Amniotic stem cell (primary cell): ENCODE results near the gene SPAG4.
A peak's percentile ranks its signal among the peaks of the same experiment; 100 is the strongest.

ENCODE experiments used
- DNase-seq: peaks from one replicate; lab custom pipeline; 2025; lab: John Stamatoyannopoulos, UW

The SPAG4 gene, protein sequence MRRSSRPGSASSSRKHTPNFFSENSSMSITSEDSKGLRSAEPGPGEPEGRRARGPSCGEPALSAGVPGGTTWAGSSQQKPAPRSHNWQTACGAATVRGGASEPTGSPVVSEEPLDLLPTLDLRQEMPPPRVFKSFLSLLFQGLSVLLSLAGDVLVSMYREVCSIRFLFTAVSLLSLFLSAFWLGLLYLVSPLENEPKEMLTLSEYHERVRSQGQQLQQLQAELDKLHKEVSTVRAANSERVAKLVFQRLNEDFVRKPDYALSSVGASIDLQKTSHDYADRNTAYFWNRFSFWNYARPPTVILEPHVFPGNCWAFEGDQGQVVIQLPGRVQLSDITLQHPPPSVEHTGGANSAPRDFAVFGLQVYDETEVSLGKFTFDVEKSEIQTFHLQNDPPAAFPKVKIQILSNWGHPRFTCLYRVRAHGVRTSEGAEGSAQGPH

DNA sequence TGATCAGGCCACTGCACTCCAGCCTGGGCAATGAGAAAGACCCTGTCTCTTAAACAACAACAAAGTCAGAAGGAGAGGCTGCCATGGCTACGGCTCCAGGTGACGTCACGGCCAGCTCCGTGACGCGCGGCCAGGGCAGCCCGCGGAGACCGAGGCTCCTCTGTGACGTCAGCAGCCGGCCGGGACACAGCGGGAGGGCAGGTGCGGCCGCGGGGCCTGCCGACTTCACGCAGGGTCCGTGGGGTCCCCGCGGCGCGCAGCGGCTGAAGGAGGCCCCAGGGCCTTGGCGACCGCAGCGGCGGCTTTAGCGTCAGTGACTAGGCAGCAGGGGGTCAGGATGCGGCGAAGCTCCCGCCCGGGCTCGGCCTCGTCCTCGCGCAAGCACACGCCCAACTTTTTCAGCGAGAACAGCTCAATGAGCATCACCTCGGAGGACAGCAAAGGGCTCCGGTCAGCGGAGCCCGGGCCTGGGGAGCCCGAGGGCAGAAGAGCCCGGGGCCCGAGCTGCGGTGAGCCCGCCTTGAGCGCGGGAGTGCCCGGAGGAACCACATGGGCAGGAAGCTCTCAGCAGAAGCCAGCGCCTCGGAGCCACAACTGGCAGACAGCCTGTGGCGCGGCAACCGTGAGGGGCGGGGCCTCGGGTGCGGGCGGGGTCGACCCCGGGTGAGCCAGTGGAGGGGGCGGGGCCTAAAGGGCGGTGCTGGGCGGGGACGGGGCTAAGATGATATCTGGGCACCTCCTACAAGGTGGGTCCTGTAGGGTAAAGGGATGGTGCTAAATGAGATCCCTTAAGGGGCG, at the start of gene SPAG4:
TSS of gene SPAG4 (plus strand) at position 163 of the 798 bp plus-strand sequence. CDS start at position 338, 175 bp downstream.
- DNase-seq = peak; percentile 99

DNA sequence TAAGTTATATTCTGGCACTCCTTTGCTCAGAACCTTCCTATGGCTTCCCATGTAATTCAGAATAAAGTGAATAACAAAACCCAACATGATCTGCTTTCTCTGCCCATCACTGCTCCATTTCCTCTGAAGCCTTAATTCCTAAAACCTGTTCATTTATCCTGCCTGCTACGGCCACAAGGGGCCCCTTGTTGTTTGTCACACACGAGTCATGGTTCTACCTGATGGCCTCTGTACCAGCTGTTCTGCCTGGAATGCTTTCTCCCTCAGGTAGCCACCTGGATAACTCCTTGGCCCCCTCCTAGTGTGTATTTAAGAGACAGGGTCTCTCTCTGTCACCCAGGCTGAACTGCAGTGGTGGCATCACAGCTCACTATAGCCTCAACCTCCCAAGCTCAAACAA, 47.0 kb upstream of the SPAG4 start:
- DNase-seq = no peak

DNA sequence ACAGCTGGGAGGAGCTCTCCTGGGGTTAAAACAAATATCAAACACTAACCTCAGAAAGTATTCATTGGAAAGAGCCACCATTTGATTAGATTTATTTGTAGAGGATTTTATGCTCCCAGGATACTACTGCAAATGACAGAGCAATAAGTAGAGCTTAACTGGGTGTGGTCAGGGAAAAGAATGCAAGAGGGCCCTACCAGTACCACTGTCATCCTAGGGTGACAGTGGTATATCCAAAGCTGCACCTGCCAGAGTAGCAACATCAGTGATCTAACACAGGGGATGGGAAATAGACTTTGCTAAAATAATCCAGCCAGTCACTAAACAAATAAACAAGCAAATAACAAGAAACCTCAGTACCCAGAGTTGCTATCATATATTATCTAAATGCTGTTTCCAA, 44.1 kb upstream of the SPAG4 start:
- no peak for DNase-seq

DNA sequence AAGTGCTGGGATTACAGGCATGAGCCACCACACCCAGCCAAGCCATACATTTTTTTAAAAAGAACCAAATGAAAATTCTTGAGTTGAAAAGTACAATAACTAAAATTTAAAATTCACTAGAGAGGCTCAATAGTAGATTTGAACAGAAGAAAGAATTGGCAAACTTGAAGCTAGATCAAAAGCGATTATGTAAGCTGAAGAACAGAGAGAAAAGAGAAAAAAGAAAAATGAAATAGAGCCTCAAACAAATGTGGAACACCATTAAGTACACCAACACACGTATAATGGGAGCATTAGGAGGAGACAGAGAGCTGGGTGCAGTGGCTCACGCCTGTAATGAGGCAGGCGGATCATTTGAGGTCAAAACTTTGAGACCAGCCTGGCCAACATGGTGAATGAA, 42.8 kb upstream of the SPAG4 start:
- DNase-seq = no peak

DNA sequence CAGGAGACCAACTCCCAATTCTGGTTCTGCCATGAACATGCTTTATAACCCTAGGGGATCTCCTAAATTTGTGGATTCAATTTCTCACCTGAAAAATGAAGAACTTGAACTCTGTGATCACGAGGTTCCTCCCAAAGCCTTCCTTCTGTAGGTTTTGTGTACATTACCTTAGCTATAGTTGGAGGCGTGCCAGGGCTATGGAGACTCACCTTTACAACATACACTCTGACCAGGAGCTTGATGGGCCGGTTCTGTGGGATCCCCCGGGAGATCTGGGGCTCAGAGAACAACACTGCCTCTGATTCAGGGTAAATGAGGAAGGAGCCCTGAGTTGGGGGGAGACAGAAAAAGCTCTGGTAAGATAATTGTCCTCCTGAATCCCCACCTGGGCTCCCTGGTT, 39.7 kb upstream of the SPAG4 start:
- no peak for DNase-seq

DNA sequence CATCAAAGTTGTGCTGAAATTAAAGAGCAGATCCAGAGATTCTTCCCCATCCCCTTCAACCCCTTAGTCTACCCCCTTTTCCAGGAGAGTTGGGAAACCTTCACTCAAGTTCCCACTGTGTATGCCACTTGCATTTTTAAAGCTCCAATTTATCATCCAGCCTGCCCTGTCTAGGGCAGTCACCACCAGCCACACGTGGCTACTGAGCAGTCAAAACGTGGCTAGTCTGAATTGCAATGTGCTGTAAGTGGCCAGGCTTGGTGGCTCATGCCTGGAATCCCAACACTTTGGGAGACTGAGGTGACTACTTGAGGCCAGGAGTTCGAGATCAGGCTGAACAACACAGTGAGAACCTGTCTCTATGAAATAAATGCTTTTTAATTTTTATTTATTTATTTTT, 38.8 kb upstream of the SPAG4 start:
- no peak for DNase-seq

DNA sequence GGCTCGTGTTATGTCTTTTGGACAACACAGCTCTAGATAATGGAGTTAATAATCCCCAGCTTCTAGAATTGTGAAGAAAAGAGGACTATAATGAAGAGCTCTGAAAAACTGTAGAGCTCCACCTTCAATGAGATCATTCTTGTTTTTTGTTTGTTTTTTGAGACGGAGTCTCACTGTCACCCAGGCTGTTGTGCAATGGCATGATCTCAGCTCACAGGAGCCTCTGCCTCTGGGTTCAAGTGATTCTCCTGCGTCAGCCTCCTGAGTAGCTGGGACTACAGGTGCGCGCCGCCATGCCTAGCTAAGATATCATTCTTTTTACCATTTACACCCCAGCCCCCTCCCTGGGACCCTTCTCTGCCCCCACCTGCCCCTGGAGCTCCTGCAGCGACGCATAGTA, 37.2 kb upstream of the SPAG4 start:
- no peak for DNase-seq

DNA sequence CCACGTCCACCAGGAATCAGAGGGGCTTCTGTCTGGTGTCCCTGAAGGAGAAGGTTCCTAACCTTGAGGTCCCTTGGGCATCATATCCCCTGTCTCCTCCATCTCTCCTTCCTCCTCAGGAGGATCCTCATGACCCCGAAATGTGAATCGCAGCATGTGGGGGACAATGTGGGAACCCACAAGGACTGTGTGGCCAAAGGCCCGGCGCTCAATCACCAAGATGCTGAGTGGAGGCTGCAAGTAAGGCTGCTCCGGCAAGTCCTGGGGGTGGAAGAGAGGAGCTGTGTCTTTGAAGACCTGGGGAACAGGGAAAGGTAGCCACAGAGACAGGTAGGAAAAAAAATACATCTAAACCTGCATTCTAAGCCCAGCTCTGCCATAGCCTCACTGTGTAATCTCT, 36.4 kb upstream of the SPAG4 start:
- no peak for DNase-seq

DNA sequence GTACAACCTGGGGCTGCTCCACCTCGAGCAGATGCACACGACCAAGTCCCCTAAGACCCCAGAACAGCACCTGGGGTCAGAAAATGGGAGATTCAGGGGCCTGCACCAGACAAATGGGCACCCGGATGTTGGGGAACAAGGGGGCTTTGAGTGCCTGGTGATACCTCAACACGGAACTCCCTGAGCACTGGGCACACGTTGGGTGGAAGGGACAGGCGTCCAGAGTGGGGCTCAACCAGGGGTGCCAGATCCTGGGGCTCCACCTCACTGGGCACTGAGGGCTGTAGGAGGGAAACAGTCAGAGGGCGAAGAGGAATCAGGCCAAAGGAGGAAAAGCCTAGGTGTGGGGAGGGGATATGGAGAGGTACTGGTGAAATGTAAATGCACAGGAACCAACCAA, 33.5 kb upstream of the SPAG4 start:
- no peak for DNase-seq

DNA sequence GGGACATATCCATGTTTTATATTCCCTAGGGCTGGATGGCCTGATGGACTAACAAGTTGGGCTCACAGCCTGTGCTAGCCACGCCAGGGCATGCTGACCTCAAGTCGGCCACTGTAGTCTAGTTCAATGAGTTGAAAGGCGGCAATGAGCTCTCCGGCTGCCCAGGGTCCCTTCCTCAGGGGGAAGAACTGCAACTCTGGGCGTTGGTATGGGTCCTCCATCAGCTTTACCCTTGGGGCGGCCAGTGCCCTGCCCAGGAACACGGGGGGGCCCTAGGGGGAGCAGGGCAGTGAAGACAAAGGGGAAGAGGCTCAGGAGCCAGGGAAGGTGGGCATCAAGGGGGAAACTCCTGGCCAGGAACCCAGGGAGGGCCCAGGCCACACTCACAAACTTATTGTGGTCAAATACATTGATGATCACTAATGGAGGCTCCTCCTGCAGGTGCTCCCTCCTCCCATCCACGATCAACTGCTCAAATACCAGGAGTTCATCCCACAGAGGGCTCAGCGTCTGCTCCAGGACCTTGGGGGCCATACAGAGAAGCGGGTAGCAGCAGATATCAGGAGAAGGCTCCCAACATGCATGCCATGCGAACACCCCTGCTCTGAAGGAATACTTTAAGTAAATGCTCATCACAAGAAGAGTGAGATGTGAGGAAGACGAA, 32.8 kb upstream of the SPAG4 start:
- DNase-seq = no peak

DNA sequence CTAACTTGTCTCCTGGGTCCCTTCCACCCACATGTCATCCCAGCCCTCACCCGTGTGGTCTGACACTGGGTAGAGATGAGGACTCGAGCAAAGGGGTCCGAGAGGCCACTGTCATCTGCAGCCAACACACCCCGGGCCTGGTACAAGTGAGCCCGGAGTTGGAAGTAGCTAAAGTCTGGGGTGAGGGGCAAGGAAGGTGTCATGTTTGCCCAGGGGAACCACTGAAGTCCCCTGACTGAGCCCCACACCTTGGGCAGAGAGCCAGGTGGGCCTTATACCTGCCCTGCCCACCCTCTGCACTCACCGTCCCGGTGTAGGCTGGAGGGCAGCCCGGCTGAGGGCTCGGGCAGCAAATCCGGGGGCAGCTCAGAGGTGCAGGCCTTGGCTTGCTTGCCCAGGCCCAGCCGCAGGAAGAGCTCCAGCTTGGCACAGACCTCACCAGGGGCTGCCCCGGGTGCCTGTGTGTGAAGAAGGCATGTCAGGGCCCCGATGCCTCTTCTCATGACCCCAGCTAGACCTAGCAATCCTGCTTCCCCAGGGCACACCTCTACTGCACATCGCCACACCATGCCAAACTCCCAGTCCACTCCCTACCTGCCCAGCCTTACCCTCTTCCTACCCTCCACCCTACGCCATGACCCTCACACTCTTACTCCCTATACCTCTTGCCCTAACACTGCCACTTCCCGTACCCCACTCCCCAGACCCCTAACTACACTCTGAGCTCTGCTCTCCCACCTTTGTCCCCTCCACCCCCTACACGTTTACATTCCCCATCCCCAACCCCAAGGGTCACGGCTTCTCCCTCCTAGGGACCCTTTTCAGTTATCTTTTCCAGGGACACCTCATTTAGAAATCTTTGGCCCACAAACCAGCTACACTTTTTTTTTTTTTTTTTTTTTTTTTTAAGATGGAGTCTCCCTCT, 31.7 kb upstream of the SPAG4 start:
- DNase-seq = no peak

DNA sequence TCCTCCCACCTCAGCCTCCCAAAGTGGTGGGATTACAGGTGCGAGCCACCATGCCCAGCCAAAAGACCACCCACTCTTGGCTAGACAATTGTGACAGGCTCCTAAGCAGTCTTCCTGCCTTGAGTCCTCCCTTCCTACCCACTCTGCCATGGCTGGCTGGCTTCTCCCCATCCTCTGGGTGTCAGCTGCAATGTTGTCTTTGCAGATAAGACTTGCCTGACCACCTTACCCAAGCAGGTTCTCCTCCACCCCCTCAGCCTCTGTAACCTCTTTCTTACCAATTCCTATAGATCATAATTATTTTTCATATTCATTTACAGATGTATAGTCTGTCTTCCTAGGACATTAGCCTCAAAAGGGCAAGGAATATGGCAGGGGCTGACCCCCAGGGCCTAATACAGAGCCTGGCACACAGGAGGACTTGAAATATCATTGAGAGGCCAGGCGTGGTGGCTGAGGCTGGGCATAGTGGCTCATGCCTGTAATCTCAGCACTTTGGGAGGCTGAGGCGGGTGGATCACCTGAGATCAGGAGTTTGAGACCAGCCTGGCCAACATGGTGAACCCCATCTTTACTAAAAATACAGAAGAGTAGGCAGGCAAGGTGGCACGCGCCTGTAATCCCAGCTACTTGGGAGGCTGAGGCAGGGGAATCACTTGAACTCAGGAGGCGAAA, 28.7 kb upstream of the SPAG4 start:
- DNase-seq = no peak

DNA sequence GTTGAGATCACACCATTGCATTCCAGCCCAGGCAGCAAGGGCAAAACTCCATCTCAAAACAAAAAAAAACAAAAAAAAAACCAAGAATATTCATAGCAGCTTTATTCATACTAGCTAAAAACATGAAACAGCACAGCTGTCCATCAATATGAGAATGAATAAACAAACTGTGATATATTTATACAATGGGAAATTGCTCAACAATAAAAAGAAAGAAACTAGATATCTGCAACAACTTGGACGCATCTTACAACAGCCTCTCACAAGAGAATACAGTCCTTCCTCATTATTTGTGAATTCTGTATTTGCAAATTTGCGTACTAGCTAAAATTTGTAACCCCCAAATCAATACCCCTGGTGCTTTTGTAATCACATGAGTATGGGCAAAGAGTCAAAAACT, 28.2 kb upstream of the SPAG4 start:
- DNase-seq = no peak

DNA sequence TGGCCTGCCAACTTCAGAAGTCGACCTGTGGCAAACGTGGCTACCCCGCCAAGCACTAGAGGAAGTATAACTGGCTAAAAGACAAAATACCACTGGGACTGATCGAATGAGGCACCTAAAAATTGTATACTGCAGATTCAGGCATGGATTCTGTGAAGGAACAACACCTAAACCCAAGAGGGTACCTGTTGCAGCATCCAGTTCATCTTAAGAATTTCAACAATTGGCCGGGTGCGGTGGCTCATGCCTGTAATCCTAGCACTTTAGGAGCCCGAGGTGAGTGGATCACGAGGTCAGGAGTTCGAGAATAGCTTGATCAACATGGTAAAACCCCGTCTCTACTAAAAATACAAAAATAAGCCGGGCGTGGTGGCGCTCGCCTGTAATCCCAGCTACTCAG, 27.2 kb upstream of the SPAG4 start:
- no peak for DNase-seq

DNA sequence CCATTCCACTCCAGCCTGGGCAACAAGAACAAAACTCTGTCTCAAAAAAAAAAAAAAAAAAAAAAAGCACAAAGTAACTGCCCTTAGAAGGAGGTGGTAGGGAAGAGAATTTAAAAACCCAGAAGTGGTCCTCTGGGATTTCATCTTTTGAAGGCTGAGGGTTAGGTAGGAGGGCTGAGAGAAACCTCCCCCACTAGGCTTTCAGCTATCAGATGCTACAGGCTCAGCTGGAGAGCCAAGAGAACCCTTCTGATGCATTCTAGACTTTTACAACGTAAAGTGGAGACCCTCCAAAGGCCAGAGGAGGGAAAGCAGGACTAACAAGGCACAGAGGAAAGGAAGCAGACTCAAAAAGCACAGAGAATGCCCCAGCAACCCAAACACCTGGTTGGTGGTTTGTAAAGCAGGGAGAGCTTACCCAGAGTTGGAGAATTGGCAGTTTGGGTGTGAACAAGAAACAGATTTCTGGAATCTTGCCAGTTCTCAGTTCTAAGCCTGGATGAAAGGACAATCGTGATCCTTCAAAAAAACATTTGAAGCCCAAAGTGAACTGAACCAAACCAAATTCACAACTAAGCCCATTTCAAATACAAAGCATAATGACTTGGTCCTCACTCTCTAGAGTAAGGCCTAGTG, 23.2 kb upstream of the SPAG4 start:
- no peak for DNase-seq

DNA sequence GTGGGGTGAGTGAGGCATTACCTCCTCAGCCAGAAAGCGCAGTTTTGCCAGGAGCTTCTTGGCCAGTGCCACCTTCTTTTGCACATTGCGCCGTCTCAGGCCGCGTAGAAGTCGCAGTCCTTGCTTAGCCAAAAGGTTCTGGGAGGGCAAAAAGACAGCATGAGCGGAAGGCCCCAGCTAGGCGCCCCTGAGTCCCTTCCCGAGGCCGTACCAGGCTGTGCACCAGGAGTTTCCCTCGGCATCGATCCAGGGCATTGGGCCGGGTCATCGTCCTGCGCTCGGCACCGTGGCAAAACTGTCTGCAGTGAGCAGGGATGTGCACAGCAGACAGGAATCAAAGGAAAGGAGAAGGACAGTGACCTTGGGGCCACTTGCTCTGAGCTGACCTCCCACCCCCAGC, 20.2 kb upstream of the SPAG4 start:
- DNase-seq = no peak

DNA sequence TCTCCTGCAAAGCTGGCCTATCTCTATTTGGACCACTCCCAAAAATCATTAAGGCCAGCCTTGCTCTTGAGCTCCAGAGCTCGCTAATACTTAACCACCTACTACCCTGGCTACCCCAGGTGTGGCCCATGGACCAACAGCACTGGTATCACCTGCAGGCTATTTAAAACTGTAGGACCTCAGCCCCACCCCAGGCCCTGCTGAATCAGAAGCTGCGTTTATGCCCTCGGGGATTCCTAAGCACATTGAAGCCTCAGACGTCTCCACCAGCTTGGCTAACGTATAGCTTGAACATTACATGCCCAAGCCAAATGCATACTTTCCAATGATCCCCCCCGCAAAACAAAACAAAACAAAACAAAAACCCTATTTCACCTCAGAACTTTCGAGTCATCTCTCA, 19.7 kb upstream of the SPAG4 start:
- no peak for DNase-seq

DNA sequence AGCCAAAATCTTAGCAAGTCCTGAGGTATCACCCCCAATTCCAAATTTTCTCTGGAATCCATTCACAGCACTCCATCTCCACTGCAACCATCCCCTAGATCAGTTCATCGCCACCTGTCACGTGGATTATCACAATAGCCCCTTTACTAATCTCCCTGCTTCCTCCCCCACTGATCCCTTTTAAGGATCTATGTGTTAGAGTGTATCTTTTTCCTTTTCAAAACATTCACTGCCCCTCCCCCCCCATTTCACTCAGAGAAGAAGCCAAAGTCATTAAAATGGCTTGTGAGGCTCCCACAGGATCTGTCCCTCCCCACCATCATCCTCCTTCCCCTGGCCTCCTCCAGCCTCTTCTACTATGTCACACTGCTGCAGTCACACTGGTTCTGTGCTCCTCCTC, 18.4 kb upstream of the SPAG4 start:
- no peak for DNase-seq

DNA sequence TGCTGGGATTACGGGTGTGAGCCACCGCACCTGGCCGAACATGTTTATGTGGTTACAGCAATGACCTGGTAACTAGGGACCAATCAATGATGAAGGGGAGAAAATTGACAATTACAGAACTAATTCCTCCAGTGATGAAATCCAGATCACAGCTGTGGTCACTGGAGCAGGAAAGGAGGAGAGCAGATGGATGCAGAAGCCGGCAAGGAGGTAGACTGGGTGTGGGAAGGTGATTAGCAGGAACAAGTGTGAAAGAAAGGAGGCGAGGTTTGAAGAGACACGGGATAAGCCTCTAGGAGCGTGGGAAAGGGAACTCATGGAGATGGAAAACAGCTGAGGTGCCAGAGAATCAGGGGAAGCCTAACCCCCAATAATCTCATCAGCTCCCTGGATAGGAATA, 17.2 kb upstream of the SPAG4 start:
- DNase-seq = no peak

DNA sequence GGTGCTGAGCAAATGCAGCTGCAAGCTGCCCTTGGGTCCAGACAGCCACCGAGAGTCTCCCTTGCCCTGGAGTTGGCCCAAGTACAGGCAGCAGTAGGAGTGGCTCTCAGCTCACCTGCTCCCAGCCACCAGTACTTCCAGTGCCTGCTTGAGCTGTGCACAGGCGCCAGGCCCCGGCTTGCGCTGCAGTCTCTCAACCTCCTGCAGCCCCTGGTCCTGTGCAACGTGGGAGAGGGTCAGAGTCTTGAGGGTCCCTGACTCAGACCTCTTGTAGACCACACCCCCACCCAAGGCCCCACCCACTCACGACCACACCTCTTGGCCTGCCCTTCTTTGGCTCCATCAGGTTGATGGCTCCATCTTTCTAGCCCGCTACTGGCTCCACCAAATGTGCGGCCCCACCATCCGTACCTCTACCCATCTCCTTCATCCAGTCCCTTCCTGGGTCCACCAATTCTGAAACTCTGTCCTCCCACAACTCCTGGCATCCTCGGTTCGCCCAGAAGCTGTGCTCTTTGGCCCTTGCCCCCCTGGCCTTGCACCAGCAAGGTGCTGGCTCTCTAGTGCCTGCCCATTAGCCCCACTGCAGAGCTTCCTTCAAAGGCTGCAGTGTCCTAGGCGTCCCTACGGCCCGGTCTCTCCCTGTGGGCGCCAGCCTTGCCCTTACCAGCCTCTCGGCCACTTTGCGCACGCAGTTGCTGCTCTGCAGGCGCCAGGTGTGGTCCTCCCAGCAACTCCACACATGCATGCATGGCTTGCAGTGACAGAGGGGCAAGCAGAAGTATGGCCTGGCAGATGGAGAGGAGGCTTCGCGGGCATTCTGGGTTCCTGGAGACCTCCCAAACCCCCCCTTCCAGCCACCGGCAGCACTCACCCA, 16.5 kb upstream of the SPAG4 start:
- no peak for DNase-seq
